ENCODE measurements around the gene ARL8B.

The ARL8B gene

DNA sequence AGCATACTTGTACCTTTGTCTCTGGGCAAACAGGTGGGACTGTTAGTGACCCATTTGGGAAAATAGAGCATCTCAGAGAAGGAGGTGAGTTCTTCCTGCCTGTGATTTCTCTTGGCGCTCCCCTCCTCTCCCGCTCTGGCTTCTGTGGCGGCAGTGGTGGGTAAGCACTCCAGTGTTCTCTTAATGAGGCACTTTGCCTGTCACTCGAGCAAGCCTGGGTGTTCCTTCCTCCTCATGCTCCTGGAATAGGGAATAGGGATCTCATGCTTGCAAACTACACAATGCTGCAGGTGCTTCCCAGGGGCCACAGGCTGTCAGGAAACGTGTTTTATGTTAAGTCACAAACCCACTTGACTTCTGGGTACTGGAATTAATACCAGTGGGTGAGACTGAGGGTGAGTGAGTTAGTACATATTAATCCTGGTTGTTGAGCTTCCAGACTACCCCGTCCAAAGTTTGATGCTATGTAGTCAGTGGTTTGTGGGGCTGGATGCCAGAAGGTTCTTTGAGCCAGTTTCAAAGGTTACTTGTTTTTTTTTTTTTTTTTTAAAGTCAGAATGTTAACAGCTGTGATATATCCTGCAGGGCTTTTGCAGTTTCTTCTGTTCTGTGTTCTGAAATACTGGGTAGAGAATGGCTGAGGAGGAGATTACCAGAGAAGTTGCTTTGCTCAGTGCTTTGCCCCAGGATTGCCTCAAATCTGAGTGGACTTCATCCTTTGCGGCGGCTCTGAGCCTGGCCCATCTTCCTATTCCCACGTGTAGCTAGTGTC, 95.9 kb downstream of the ARL8B start:
- no peak for DNase-seq

DNA sequence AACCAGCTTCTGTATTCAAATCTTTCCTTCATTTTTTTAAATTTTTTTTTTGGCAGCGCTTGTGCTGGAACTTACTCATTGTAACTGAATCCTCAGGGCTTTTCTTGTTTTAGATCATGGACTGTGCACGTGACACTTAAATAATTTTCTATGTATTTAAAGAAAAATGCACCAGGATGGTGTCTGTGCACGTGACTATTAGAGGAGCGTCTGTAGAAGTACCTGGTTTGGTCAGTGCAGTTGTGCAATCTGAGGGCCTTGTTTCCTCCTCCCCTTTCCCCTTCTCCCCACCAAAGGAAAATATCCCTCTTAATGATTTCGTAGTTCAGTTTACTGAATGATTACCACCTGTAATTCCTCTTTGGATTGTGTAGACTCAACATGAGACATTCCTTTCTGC, 96.7 kb downstream of the ARL8B start:
- DNase-seq: no peak

DNA sequence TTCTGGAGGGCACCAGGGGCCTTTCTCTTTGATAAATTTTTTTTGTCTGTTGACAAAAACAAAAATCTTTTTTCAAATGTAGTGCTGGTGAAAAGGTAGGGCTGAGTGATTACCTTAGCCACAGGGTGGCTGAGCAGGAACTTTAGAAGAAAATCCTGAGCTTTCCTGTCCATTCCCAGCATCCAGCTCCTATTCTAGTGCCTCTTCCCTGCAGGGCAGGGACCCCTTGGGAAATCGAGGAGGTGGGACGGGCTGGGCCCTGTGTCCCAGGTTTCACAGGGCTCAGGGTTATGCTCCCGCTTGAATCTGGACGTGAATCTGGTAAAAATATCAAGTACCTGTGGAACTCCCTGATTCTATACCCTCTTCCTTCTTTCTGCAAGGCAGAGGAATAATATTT, 97.1 kb downstream of the ARL8B start:
- DNase-seq: no peak

DNA sequence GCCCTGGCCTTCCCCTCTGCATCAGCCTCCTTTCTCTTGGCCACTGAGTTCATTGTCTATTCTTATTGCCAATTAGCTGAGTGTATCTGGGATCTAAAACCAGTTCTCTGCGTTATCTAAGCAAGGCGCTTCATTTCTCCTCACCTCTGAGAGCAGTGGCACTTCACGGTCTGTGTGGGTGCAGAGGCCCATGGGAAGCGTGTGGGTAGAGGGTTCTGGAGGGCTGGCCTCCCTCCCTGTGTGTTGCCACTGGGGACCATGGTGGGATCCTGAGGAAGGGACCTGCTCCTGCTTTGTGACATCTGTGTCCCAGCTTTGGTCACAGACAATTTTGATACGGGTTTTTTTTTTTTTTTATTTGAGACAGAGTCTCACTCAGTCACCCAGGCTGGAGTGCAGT, 98.1 kb downstream of the ARL8B start:
- DNase-seq: no peak

DNA sequence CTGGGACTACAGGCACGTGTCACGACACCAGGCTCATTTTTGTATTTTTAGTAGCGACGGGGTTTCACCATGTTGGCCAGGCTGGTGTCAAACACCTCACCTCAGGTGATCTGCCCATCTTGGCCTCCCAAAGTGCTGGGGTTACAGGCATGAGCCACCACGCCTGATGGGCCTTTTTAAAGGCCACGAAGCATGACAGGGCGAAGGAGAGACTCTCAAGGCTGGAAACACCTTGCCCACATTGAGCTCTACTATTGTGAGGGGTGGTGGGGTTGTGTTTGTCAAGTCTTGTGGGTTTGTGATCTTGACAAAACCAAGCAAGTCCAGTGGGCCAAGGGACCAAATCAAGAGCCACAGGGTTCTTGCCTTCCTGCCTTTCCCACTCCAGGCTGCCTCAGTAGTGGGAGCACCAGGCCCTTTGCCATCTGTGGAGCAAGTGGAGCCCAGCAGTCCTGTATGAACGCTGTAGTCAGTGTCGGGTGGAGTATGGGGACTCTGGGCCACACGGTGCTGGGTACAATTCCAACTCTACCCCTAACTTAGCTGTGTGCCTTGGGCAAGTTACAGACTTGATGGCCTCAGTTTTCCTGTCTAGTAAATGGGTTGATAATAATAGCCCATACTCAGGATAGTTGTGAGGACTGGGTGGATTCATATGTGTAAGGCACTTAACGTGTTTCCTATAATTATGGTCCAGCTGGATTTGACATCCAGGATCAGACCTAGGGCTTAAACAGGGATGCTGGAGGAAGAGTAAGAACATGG, 98.8 kb downstream of the ARL8B start:
- no peak for DNase-seq

DNA sequence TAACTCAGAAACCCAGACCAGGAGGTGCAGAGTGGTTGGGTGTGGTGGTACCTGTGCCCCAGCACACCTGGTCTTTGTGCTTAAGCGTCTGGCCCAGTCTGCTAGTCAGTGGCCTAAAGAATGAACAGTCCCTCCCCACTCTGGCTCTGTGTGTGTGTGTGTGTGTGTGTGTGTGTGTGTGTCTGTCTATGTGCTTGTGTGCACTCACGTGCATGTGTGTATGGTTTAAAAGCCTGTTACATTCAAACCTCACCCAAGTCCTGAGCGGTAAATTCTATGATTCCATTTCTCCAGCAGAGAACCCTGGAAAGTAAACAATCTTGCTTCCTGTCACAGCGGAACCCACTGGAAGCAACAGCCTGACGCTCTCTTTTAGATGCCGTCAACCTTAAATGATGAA, 99.6 kb downstream of the ARL8B start:
- DNase-seq: no peak

DNA sequence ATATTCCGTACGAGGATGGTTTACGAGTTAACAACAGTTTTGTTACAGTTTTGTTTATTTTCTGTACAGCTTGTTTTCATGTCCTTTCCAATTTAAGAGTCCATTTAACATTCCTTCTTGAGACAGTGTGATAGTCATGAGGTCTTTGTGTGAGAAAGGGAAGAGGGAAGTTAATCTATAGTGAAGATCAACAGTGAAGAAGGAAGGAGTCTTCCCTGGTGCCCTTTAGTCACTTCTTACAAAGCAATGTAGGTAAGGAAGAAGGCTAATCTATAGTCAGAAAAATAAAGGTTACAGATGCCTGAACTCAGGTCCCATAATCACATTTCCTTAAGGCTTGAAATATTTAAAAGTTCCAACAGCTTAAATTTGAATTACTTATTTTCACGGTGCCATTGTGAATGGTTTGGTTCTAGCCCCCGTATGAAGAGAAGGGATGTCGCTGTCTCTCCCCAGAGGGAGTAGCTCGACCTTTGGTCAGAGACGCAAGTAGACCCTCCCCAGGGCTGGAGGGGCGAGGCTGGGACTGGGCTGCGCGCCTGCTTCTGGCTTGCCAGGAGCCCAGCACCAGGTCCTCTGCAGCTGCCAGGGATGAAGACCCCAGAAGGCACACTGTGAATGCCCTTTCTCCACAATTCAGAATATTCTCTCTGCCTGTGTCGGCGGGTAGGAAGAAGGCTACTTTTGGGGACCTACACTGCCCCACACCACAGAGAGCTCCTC, 100.4 kb downstream of the ARL8B start:
- DNase-seq: no peak

DNA sequence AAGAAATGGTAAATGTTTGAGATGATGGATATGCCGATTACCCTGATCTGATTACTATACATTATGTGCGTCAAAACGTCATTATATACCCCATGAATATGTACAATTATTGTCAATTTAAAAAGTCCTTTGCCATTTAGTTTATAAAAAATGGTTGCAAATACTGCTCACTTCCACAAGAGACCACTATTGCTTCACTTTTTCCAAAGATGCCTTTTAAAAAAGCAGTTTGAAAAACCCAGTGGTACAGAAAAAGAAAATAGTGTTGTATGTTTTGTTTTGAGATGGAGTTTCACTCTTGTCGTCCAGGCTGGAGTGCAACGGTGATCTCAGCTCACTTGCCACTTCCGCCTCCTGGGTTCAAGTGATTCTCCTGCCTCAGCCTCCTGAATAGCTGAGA, 104.7 kb downstream of the ARL8B start:
- DNase-seq: peak; percentile 10

DNA sequence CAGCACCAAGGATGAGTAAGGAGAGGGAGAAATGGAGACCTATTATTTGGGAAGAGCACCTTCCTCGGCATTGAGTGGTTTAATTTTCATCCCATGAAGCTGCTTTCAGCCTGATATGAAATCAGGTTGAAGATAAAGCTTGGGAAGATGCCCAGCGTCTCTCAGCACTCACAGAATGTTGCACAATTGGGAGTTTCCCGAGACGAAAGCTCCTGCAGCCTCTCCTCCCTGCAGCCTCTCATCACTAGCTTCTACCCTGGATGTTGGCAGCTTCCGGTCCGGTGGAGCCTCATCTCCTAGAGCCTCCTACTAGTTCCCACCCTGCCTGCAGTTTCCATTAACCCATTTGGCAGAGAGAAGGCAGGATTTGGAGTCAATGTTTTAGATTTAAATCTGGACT, 105.7 kb downstream of the ARL8B start:
- no peak for DNase-seq

DNA sequence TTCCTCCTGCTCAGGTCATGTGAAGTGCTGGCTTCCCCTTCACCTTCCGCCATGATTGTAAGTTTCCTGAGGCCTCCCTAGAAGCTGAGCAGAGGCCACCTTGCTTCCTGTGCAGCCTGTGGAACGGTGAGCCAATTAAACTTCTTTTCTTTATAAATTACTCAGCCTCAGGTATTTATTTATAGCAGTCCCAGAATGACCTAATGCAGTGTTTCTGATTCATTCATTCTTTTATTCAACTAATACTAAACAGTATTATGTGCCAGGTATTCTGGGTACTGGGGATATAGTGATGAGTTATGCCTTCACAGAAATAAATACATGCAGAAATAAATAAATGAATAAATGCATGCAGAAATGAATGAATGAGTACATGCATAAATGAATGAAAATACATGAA, 107.3 kb downstream of the ARL8B start:
- no peak for DNase-seq
